Glutamatergic neuron (in vitro differentiated cells): ENCODE measurements around the gene CEP112. TPM values are rescaled to one million over a fixed set of nuclear protein-coding genes. Genes with fewer than 3 reads are reported as not detected.

Experiments used
- DNase-seq: peaks from one replicate; pipeline ENCODE4 v3.0.0; 2022
- H3K27ac Mint-ChIP-seq: one replicate; pipeline ENCODE4 v1.8.0; 2020; ENCODE audit warnings: mild to moderate bottlenecking, mixed read lengths, inconsistent platforms; ENCODE audit not compliant: unreplicated experiment
- H3K27me3 Mint-ChIP-seq: one replicate; pipeline ENCODE4 v1.8.0; 2020; ENCODE audit warnings: mild to moderate bottlenecking, moderate library complexity, mixed read lengths, inconsistent platforms; ENCODE audit not compliant: unreplicated experiment
- H3K36me3 Mint-ChIP-seq: one replicate; pipeline ENCODE4 v1.8.0; 2020; ENCODE audit warnings: mild to moderate bottlenecking, mixed read lengths, inconsistent platforms; ENCODE audit not compliant: unreplicated experiment
- H3K4me1 Mint-ChIP-seq: one replicate; pipeline ENCODE4 v1.8.0; 2020; ENCODE audit warnings: mild to moderate bottlenecking, low read depth, mixed read lengths, inconsistent platforms; ENCODE audit not compliant: unreplicated experiment
- H3K4me3 Mint-ChIP-seq: one replicate; pipeline ENCODE4 v1.8.0; 2020; ENCODE audit warnings: mild to moderate bottlenecking, mixed read lengths, inconsistent platforms; ENCODE audit not compliant: unreplicated experiment
- H3K9me3 Mint-ChIP-seq: one replicate; pipeline ENCODE4 v1.8.0; 2020; ENCODE audit warnings: mild to moderate bottlenecking, moderate library complexity, mixed read lengths, inconsistent platforms; ENCODE audit not compliant: unreplicated experiment
- total RNA-seq: library from RNA; stranded (reverse); fragmentation: NEBNext Ultra II Directional; extraction: Animal tissue kit (Norgen Biotek cat#: 25700); gene quantifications from one replicate; pipeline ENCODE4 v1.2.1, GENCODE V29; 2021; ENCODE audit not compliant: unreplicated experiment
- TF ChIP-seq, protein P1 (sequence below): fragments of 200-600 bp; sonication (generic); IDR thresholded peaks from one replicate; pipeline ENCODE4 v1.5.0; 2021; ENCODE audit not compliant: partially characterized antibody, unreplicated experiment

CEP112 gene
- total RNA-seq, 1 donor from 2014 or later, result 8.5 TPM

- no peaks in the 10 kb centered on the region for H3K27me3 Mint-ChIP-seq
- no peak overlapping the region for H3K27ac Mint-ChIP-seq
- H3K4me1 Mint-ChIP-seq, result no peaks in the 10 kb centered on the region
- TF ChIP-seq, protein P1, sequence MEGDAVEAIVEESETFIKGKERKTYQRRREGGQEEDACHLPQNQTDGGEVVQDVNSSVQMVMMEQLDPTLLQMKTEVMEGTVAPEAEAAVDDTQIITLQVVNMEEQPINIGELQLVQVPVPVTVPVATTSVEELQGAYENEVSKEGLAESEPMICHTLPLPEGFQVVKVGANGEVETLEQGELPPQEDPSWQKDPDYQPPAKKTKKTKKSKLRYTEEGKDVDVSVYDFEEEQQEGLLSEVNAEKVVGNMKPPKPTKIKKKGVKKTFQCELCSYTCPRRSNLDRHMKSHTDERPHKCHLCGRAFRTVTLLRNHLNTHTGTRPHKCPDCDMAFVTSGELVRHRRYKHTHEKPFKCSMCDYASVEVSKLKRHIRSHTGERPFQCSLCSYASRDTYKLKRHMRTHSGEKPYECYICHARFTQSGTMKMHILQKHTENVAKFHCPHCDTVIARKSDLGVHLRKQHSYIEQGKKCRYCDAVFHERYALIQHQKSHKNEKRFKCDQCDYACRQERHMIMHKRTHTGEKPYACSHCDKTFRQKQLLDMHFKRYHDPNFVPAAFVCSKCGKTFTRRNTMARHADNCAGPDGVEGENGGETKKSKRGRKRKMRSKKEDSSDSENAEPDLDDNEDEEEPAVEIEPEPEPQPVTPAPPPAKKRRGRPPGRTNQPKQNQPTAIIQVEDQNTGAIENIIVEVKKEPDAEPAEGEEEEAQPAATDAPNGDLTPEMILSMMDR, result no peak
- H3K4me3 Mint-ChIP-seq, result no peak overlapping the region
- H3K9me3 Mint-ChIP-seq, result peaks cover 4% of the 10 kb centered on the region
- no peak for DNase-seq
- H3K36me3 Mint-ChIP-seq, result peaks cover 8% of the 10 kb centered on the region
These were observed 391.3 kb downstream of the CEP112 start for GRCh38 chr17:65800655-65801054.

- TF ChIP-seq, protein P1, result no peak
- Mint-ChIP-seq H3K36me3 (peaks cover 8% of the 10 kb centered on the region), H3K9me3 (peaks cover 4% of the 10 kb centered on the region), H3K4me3 (no peak overlapping the region), H3K27me3 (no peaks in the 10 kb centered on the region), H3K4me1 (no peaks in the 10 kb centered on the region), H3K27ac (no peak overlapping the region)
- no peak for DNase-seq
These were observed 392.1 kb downstream of the CEP112 start for GRCh38 chr17:65799869-65800268.

DNA sequence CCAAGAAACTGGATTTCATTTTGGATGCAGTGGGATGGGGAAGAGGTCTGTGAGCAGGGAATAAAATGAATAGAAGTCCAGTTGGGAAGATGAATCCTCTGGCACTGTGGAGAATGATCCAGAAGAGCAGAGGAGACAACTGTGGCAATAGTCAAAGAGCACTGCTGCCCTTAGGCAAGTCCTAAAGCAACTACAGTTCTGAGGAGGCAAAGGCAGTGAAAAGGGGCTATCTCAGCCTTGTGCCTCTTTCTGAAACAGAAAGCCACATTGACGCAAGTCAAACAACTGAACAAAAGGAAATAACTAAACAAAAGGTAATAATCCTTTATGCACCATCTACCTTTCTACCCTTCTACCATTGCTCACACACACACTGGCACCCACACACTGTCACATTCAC lies 392.5 kb downstream of the CEP112 start:
- H3K36me3 Mint-ChIP-seq, result peaks cover 8% of the 10 kb centered on the region
- TF ChIP-seq, protein P1, result no peak

GRCh38 chr17:65797809-65798208 lies 394.1 kb downstream of the CEP112 start:
- TF ChIP-seq, protein P1, result peak; percentile 21
- H3K4me3 Mint-ChIP-seq, result no peak overlapping the region
- DNase-seq, result no peak
- H3K4me1 Mint-ChIP-seq, result no peaks in the 10 kb centered on the region
- no peak overlapping the region for H3K27ac Mint-ChIP-seq
- H3K27me3 Mint-ChIP-seq, result no peaks in the 10 kb centered on the region
- H3K9me3 Mint-ChIP-seq, result peaks cover 4% of the 10 kb centered on the region
- H3K36me3 Mint-ChIP-seq, result peaks cover 6% of the 10 kb centered on the region

More for the DNA sequence above, 392.5 kb downstream of the CEP112 start:
- Mint-ChIP-seq H3K9me3 (peaks cover 4% of the 10 kb centered on the region), H3K4me3 (no peak overlapping the region), H3K4me1 (no peaks in the 10 kb centered on the region), H3K27ac (no peak overlapping the region), H3K27me3 (no peaks in the 10 kb centered on the region)
- DNase-seq, result no peak

GRCh38 chr17:65797101-65797500 lies 394.8 kb downstream of the CEP112 start:
- no peak for DNase-seq
- H3K27me3 Mint-ChIP-seq, result no peaks in the 10 kb centered on the region
- H3K9me3 Mint-ChIP-seq, result no peaks in the 10 kb centered on the region
- TF ChIP-seq, protein P1, result no peak
- no peak overlapping the region for H3K27ac Mint-ChIP-seq
- no peaks in the 10 kb centered on the region for H3K36me3 Mint-ChIP-seq
- H3K4me3 Mint-ChIP-seq, result no peak overlapping the region
- no peaks in the 10 kb centered on the region for H3K4me1 Mint-ChIP-seq
